Measurements from ENCODE around the gene CCL1.

DNA sequence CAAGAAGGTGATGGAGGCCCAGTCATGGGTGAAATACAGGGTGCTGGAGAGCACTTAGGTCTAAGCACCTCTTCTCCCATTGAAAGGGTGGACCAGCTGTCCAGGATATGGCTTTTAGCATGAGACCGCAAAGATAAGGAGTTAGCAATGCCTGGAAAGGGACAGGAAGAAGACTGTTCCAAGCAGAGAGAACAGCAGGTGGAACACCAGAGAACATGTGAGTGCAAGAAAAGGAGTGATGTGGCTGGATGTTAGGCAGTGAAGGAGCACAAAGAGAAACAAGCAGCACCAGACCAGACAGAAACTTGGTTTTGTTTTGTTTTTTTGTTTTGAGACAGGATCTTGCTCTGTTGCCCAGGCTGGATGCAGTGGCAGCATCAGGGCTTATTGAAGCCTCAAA is 45.4 kb upstream of the CCL1 start:
- TF ChIP-seq, protein P1, sequence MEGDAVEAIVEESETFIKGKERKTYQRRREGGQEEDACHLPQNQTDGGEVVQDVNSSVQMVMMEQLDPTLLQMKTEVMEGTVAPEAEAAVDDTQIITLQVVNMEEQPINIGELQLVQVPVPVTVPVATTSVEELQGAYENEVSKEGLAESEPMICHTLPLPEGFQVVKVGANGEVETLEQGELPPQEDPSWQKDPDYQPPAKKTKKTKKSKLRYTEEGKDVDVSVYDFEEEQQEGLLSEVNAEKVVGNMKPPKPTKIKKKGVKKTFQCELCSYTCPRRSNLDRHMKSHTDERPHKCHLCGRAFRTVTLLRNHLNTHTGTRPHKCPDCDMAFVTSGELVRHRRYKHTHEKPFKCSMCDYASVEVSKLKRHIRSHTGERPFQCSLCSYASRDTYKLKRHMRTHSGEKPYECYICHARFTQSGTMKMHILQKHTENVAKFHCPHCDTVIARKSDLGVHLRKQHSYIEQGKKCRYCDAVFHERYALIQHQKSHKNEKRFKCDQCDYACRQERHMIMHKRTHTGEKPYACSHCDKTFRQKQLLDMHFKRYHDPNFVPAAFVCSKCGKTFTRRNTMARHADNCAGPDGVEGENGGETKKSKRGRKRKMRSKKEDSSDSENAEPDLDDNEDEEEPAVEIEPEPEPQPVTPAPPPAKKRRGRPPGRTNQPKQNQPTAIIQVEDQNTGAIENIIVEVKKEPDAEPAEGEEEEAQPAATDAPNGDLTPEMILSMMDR (IDR thresholded peaks at IDR 0.05; ENCODE audit: low read depth, low read length, poor library complexity, severe bottlenecking) = no peak
- no peak for TF ChIP-seq EZH2phosphoT487 (IDR thresholded peaks at IDR 0.05; ENCODE audit: borderline replicate concordance, low read length)
